HG02840 (cell line): Measurements from ENCODE around the gene USF3.

Experiments used
- ATAC-seq: cut with Tn5 transposase; IDR thresholded peaks from one replicate; pipeline ENCODE4 v1.9.1; 2021; ENCODE audit warnings: mild to moderate bottlenecking, moderate library complexity, moderate number of reproducible peaks; ENCODE audit not compliant: unreplicated experiment, low FRiP score

Gene USF3

DNA sequence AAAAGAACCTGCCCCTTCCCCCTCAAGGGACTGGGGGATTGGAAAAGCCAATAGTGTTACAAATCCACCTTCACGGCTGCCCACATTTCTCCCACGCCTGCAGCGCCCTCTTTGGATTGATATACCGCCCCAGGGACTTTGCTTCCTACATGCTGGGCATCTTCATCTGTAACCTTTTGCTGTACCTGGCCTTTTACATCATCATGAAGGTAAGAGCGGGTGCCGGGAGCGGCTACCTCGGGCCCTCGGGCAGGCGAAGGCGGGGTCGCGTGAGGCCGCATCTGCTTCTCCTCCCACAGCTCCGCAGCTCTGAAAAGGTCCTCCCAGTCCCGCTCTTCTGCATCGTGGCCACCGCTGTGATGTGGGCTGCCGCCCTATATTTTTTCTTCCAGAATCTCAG lies 73.1 kb downstream of the USF3 start:
- ATAC-seq: no peak

DNA sequence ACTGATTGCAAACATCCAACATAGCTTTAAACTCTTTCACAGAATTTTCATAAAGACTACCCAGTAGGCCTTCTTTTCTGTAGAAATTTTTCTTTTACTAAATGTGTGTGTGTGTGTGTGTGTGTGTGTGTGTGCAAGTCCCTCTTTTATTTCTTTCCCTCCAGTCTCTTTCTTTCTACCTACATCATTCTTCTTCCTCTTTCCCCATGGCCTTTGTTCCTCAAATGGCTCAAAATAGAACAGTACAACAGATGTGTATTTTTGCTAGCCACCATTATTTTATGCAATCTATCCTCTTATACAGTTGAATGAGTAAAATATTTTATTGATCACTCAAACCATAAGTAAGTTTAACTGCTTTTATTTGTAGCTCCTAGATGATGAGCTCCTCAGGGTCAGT lies 76.4 kb downstream of the USF3 start:
- no peak for ATAC-seq

DNA sequence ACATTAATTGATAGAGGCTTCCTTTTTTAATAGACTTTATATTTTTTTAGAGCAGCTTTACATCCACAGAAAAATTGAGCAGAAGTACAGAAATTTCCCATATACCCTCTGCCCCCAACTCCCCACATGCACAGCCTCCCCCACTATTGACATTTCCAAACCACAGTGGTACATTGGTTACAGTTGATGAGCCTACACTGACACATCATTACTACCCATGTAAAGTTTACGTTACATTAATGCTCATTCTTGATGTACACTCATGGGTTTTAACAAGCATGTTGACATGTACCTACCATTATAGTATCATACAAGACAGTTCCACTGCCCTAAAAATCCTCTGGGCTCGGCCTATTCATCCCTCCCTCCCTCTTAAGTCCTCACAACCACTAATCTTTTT lies 78.7 kb downstream of the USF3 start:
- no peak for ATAC-seq

DNA sequence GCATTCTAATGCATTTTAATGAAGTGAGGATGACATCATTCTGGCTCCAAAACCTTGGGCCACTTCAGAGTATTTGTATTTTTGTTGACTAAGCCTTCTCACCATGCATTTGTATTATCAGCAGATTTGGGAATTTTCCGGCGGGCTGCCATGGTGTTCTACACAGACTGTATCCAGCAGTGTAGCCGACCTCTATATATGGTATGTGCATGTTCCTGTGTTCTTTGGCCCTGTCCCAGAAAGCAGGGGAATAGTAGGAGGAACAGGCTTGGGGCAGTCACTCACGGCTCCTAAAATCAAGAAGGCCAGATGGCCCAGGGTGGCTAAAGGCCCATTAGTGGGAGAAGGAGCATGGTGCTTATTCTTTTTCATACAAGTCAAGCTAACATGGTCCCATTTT lies 80.5 kb downstream of the USF3 start:
- ATAC-seq: no peak

DNA sequence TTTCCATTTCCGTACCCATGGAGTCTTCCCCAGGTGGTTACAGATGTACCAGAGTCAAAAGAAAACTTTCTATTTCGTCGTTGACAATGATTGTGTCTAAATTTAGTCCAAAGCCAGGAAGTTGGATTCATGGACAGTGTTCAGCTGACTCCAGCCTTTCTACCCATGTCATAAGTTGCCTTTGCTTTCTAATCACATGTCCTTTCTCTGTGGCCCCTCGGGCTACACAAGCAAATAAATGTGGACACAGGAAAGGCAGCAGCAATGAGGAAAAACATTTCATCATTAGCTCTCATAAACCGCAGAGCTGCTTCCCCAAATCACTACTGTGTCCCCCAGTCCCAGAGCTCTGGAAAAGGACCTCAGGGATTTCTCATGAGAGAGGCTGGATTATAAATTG lies 82.0 kb downstream of the USF3 start:
- ATAC-seq: no peak

DNA sequence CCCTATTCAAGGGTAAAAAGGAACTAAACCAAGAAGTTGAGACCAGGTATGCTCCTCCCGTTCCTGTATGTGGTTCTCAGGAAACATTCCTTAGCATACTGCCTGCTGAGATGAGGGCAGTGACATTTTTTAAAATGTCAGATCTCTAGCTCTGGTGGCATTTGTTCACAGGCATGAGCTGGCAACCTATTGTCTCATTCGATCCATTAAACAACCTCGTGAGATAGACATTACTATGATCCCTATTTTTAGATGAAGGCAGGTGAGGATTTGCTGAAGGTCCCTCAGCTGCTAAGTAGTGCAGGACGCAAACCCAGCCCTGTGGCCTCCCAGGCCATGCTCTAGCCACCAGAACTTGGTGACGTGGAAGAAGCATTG lies 89.2 kb downstream of the USF3 start:
- no peak for ATAC-seq

DNA sequence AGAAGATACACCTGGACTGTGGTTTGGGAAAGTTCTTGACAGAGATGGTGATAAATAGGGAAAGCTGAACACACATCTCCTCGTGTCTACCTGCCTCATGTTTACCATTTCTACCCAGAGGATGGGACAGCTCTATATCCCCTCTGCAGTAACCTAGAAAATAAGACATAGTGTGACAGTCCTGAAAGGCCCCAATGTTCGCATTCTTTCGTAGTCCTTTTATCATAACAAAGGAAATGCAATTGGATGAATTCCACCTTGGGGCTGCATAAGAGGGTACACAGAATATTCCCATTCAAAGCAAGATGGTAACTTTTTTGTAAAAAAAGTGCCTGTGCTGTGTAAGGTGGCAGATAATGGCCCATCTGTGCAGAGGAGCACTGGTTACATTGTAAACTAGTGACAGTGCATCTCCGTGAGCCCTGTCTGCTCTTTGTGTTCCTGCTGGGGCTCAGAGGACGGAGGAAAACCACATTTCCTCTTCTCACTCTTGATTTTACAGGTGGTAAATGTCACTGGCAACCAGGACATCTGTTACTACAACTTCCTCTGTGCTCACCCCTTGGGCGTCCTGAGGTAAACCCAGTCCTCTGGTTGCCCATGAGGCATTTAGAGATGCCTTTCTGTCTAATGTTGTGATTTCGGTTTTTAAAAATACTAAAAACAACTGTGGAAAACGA lies 89.8 kb downstream of the USF3 start:
- peak; percentile 98 for ATAC-seq

DNA sequence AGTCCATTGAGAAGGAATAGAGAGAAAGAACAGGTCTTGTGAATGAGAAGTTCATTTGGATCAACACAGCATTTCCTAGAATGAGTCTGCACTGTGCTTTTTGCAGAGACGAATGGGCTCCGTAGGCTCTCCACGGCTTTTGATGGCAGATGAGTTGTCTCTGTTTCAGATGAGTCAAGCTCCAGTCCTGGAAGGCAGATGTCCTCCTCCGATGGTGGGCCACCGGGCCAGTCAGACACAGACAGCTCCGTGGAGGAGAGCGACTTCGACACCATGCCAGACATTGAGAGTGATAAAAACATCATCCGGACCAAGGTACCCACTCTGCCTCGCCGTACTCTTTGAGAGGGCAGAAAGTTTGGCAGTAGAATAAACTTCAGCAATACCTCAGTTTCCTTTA lies 93.6 kb downstream of the USF3 start:
- ATAC-seq: no peak

DNA sequence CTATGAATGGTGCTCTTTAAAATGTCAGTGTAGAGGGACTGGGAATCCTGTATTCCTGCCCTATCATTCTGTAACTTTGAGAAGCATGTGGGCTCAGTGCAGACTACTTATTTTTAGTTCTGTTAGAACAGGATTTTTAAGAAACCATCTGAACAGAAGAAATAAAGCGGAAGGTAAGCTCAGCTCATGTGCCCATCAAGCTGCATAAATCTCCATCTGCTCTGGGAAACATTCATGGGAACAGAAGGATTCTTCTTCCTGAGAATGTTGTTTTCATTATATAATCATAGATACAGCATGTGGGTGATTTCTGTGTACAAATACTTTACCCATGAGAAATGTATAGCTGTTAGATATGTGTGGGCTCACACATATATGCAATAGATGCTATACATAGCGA lies 94.2 kb downstream of the USF3 start:
- no peak for ATAC-seq

DNA sequence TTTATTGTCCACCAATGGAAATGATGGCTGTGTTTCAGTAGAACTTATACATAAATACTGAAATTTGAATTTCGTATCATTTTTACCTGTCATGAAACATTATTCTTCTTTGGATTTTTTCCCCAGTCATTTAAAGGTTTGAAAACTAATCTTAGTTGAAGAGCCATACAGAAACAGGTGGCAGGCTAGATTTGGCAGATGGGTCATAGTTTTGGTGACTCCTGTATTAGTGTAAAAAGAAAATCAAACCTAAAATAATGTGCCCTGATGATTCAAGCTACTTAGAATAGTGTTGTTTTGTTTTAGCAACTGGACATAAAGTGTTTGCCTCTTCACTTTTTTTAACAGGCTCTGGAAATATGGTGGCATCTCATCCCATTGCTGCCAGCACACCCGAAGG lies 95.2 kb downstream of the USF3 start:
- ATAC-seq: no peak

DNA sequence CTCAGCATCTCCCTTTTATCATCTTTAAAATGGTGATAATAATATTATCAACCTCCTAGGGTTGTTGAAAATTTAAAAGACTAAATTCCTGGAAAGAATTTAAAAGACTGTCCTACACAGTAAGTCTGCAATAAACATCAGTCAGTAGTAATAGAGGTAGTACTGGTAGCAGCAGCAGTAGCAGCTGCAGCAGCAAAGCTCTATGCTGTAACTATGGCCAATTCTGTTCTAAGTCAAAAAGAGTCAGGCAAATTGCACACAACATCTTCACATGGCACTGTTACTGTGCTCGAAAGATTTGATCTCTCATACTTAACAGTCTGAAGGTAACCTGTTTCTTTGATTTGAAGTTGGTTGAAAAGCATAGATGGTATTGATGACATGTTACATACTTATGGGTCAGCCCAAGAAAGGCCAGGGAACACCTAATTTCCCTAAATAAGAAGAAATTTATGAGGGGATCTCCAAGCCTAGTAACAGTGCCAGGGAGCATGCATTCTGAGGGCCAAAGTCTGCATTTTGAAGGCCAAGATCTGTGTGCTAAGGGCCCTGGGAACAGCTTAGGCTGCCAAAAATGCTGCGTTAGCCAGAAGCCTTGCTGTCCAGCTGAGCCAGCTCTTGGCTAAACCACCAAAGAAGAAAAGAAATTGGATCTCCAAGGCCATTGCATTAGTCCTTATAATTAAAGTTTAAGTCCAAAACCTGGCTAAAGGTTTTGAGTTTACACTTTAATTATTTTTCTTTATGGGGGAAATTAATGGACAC lies 95.8 kb downstream of the USF3 start:
- no peak for ATAC-seq
